ENCODE results near the gene DBNDD1. TPM values are rescaled to one million over a fixed set of nuclear protein-coding genes. Genes with fewer than 3 reads are reported as not detected.

Gene DBNDD1
- total RNA-seq, 1 experiment from 2014 or later, result 60.2 TPM

- no peaks in the 10 kb centered on the region for H4K20me1 ChIP-seq (ENCODE audit: insufficient read depth)
- peaks cover 17 to 30% of the 10 kb centered on the region in 2 experiments; a peak in 3 of 4 replicates for H3K36me3 ChIP-seq (ENCODE audit: control insufficient read depth in 1 of 2, insufficient read depth in 2 of 2, low read length in 2 of 2)
- TF ChIP-seq POLR2AphosphoS5 (IDR thresholded peaks at IDR 0.05; ENCODE audit: low read depth, low read length), result no peak
- TF ChIP-seq EZH2phosphoT487 (IDR thresholded peaks at IDR 0.05; ENCODE audit: borderline replicate concordance), result no peak
- TF ChIP-seq SP1 (IDR thresholded peaks at IDR 0.05; ENCODE audit: low read depth), result no peak
- TF ChIP-seq TCF7L2 (IDR thresholded peaks at IDR 0.05; ENCODE audit: borderline replicate concordance, extremely low read depth, insufficient read depth, insufficient read length), result no peak
- no peak for TF ChIP-seq ZBTB33 (IDR thresholded peaks at IDR 0.05; ENCODE audit: extremely low read depth, insufficient replicate concordance, low read length)
- no peak for TF ChIP-seq CTCF (IDR thresholded peaks at IDR 0.05 in 2 of 3, conservative IDR thresholded peaks at IDR 0.05 in 1 of 3; ENCODE audit: borderline replicate concordance in 1 of 3, insufficient read depth in 1 of 3, low read depth in 2 of 3, low read length in 2 of 3)
- no peak for TF ChIP-seq EGR1 (IDR thresholded peaks at IDR 0.05; ENCODE audit: low read depth)
- TF ChIP-seq MAX (IDR thresholded peaks at IDR 0.05), result no peak
- no peak for TF ChIP-seq FOSL1 (IDR thresholded peaks at IDR 0.05; ENCODE audit: low read depth)
- TF ChIP-seq ZNF274 (IDR thresholded peaks at IDR 0.05; ENCODE audit: low read depth, low read length), result no peak
- no peak for TF ChIP-seq ELF1 (IDR thresholded peaks at IDR 0.05; ENCODE audit: borderline replicate concordance, low read depth)
- TF ChIP-seq CBX3 (IDR thresholded peaks at IDR 0.05; ENCODE audit: low read depth), result no peak
- no peak for TF ChIP-seq JUND (IDR thresholded peaks at IDR 0.05)
- no peak for TF ChIP-seq ZFX (IDR thresholded peaks at IDR 0.05)
- TF ChIP-seq YY1 (IDR thresholded peaks at IDR 0.05; ENCODE audit: extremely low read depth, insufficient replicate concordance, low read depth, low read length), result no peak
- no peak for TF ChIP-seq REST (IDR thresholded peaks at IDR 0.05; ENCODE audit: low read depth)
- TF ChIP-seq SIN3A (IDR thresholded peaks at IDR 0.05; ENCODE audit: low read depth), result no peak
- no peak for TF ChIP-seq POLR2A (IDR thresholded peaks at IDR 0.05; ENCODE audit: borderline replicate concordance, extremely low read depth, insufficient read depth, insufficient read length)
- no peak for TF ChIP-seq EZH2 (IDR thresholded peaks at IDR 0.05)
- TF ChIP-seq SRF (IDR thresholded peaks at IDR 0.05; ENCODE audit: low read depth), result no peak
- intact Hi-C loops (cut with micrococcal nuclease), result loop anchor here (1.0 kb wide), 1 partner anchor 28 kb away; no protein-coding TSS in a partner anchor
- no peak overlapping the region for H3K9ac ChIP-seq (ENCODE audit: low read length)
- no peaks in the 10 kb centered on the region for H3K4me1 ChIP-seq (ENCODE audit: control insufficient read depth in 1 of 2, insufficient read depth in 2 of 2, low read length in 2 of 2)
- ChIA-PET CTCF (no interaction called here), RAD21 (ENCODE audit: low non-redundant PET in 1 of 2, low total read pairs in 2 of 2, uncharacterized antibody in 2 of 2, unreplicated experiment in 2 of 2) (no interaction called here), POLR2A (no interaction called here)
- peaks cover 8% of the 10 kb centered on the region; the same call in 1 of the 2 replicates for H3K79me2 ChIP-seq (ENCODE audit: insufficient read depth, low read length)
- no peaks in the 10 kb centered on the region for H3K27me3 ChIP-seq (ENCODE audit: insufficient read depth, low read length)
- DNase-seq (ENCODE audit: low read depth, low spot score) (no peak), ATAC-seq (0 out of 2 replicates have a peak, but pooled peaks have one; percentile 13)
- no peak overlapping the region for H2AFZ ChIP-seq (ENCODE audit: low read depth, low read length, poor library complexity, severe bottlenecking)
- H3K4me2 ChIP-seq (ENCODE audit: low read length), result no peak overlapping the region
- BruUV-seq (replicated peaks), result no TSS peak
- no peak overlapping the region for H3K4me3 ChIP-seq (replicated peaks in 1 of 2; ENCODE audit: low read depth in 1 of 2, low read length in 2 of 2)
- no peak overlapping the region for H3K27ac ChIP-seq (ENCODE audit: low read depth, low read length)
- no peaks in the 10 kb centered on the region for H3K9me2 ChIP-seq (ENCODE audit: insufficient read depth)
- no peaks in the 10 kb centered on the region for H3K9me3 ChIP-seq (ENCODE audit: control insufficient read depth in 1 of 2, insufficient read depth in 1 of 2, low read depth in 1 of 2, low read length in 2 of 2)
Measured at GRCh38 chr16:89958596-89958995, 60.7 kb downstream of the DBNDD1 start.
